ENCODE data around the gene IGF2R. TPM values are rescaled to one million over a fixed set of nuclear protein-coding genes. Genes with fewer than 3 reads are reported as not detected.

IGF2R gene
- total and polyA plus RNA-seq, 2 experiments from 2014 or later: 61.2 to 132 TPM

DNA sequence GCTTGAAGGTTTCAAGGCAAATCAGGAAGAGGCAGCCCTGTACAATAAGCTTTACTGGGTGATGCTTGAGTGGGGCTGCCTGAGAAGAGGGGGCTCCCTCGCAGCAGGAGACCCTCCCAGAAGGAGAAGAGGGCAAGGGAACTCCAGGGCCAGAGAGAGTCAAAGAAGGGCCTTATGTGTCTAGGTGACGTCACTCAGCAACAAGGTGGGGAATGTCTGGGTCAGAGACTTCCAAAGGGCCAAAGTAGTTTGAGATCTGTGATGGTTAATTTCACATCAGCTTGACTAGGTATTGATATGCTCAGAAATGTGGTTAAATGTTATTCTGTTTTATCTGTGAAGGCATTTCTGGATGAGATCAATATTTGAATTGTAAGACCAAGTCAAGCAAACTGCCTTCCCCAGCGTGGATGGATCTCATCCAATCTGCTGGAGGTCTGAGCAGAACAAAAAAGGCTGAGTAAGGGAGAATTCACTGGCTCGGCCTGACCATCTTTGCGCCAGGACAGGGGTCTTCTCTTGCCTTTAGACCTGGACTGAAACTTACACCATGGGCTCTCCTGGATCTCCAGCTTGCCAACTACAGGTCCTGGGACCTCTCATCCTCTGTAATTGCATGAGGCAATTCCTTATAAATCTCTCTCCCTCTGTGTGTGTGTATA lies 42.2 kb upstream of the IGF2R start:
- no peak overlapping the region for H3K4me2 ChIP-seq
- H3K4me3 ChIP-seq: no peak overlapping the region
- H3K27me3 ChIP-seq: no peaks in the 10 kb centered on the region
- no peaks in the 10 kb centered on the region for H3K9me3 ChIP-seq (ENCODE audit: low read depth)
- no peak for TF ChIP-seq EZH2phosphoT487 (IDR thresholded peaks at IDR 0.05; ENCODE audit: low read depth, severe bottlenecking, unreplicated experiment)
- TF ChIP-seq EZH2 (IDR thresholded peaks at IDR 0.05; ENCODE audit: borderline replicate concordance): no peak
- TF ChIP-seq, protein P1, sequence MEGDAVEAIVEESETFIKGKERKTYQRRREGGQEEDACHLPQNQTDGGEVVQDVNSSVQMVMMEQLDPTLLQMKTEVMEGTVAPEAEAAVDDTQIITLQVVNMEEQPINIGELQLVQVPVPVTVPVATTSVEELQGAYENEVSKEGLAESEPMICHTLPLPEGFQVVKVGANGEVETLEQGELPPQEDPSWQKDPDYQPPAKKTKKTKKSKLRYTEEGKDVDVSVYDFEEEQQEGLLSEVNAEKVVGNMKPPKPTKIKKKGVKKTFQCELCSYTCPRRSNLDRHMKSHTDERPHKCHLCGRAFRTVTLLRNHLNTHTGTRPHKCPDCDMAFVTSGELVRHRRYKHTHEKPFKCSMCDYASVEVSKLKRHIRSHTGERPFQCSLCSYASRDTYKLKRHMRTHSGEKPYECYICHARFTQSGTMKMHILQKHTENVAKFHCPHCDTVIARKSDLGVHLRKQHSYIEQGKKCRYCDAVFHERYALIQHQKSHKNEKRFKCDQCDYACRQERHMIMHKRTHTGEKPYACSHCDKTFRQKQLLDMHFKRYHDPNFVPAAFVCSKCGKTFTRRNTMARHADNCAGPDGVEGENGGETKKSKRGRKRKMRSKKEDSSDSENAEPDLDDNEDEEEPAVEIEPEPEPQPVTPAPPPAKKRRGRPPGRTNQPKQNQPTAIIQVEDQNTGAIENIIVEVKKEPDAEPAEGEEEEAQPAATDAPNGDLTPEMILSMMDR (IDR thresholded peaks at IDR 0.05; ENCODE audit: poor library complexity): no peak
- H3K36me3 ChIP-seq (replicated peaks; ENCODE audit: insufficient read depth, low read depth): no peaks in the 10 kb centered on the region
- DNase-seq (ENCODE audit: low spot score): no peak
- H3K79me2 ChIP-seq: no peaks in the 10 kb centered on the region
- no peaks in the 10 kb centered on the region for H3K4me1 ChIP-seq (ENCODE audit: insufficient read depth)
- H2AFZ ChIP-seq: no peak overlapping the region
- no peaks in the 10 kb centered on the region for H3K9me2 ChIP-seq (replicated peaks; ENCODE audit: insufficient read depth)
- no peaks in the 10 kb centered on the region for H4K20me1 ChIP-seq (ENCODE audit: insufficient read depth, poor library complexity, severe bottlenecking)
- H3K27ac ChIP-seq: no peak overlapping the region
- 87% methylated on average over 5 of the region's 5 CpGs for WGBS (ENCODE audit: low lambda C conversion rate, missing lambda C conversion rate)

DNA sequence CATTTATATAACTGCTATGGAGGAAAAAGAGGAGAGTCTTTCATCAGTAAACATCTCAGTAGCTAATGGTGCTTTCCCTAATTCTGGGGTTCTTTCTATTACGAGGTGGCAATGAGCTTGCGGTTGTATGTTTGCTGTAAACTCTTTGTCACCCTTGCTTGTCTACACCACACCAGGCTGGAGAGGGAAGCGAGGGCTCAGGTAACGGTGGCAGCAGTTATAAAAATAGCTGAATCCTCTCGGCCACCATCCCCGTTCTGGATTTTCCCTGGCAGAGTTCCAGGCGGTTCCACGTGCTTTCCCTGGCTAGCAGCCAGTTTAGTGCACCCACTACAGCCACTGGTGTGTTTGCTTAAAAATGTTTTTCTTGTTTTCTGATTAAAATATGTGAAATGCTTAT lies 39.1 kb upstream of the IGF2R start:
- Histone ChIP-seq H3K9me3 (ENCODE audit: low read depth) (no peaks in the 10 kb centered on the region), H3K4me3 (no peak overlapping the region), H2AFZ (no peak overlapping the region), H4K20me1 (ENCODE audit: insufficient read depth, poor library complexity, severe bottlenecking) (no peaks in the 10 kb centered on the region), H3K79me2 (no peaks in the 10 kb centered on the region), H3K27ac (no peak overlapping the region), H3K4me2 (no peak overlapping the region), H3K27me3 (no peaks in the 10 kb centered on the region), H3K36me3 (replicated peaks; ENCODE audit: insufficient read depth, low read depth) (no peaks in the 10 kb centered on the region), H3K4me1 (ENCODE audit: insufficient read depth) (no peaks in the 10 kb centered on the region), H3K9me2 (replicated peaks; ENCODE audit: insufficient read depth) (no peaks in the 10 kb centered on the region)
- 48% methylated on average over 8 of the region's 8 CpGs for WGBS (ENCODE audit: low lambda C conversion rate, missing lambda C conversion rate)
- TF ChIP-seq EZH2phosphoT487 (IDR thresholded peaks at IDR 0.05; ENCODE audit: low read depth, severe bottlenecking, unreplicated experiment) (no peak), EZH2 (IDR thresholded peaks at IDR 0.05; ENCODE audit: borderline replicate concordance) (no peak)
- TF ChIP-seq, protein P1 (IDR thresholded peaks at IDR 0.05; ENCODE audit: poor library complexity): no peak
- peak; percentile 30 for DNase-seq (ENCODE audit: low spot score)

DNA sequence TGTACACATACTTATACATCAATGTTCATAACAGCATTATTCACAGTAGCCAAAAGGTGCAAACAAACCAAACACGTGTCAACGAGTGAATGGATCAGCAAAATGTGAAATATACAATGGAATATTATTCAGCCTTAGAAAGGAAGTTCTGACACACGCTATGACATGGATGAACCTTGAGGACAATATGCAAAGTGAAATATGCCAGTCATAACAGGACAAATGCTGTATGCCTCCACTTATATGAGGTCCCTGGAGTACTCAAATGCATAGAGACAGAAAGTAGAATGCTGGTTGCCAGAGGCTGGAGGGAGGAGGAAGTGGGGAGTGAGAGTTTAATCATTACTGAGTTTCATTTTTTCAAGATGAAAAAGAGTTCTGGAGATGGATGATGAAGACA lies 37.8 kb upstream of the IGF2R start:
- Histone ChIP-seq H2AFZ (no peak overlapping the region), H3K9me2 (replicated peaks; ENCODE audit: insufficient read depth) (no peaks in the 10 kb centered on the region), H4K20me1 (ENCODE audit: insufficient read depth, poor library complexity, severe bottlenecking) (no peaks in the 10 kb centered on the region), H3K27me3 (no peaks in the 10 kb centered on the region), H3K9me3 (ENCODE audit: low read depth) (no peaks in the 10 kb centered on the region), H3K79me2 (no peaks in the 10 kb centered on the region), H3K36me3 (replicated peaks; ENCODE audit: insufficient read depth, low read depth) (no peaks in the 10 kb centered on the region), H3K4me1 (ENCODE audit: insufficient read depth) (no peaks in the 10 kb centered on the region), H3K4me3 (no peak overlapping the region), H3K27ac (no peak overlapping the region), H3K4me2 (no peak overlapping the region)
- WGBS (ENCODE audit: low lambda C conversion rate, missing lambda C conversion rate): 87% methylated on average over 3 of the region's 3 CpGs
- DNase-seq (ENCODE audit: low spot score): no peak
- TF ChIP-seq, protein P1 (IDR thresholded peaks at IDR 0.05; ENCODE audit: poor library complexity): no peak
- no peak for TF ChIP-seq EZH2phosphoT487 (IDR thresholded peaks at IDR 0.05; ENCODE audit: low read depth, severe bottlenecking, unreplicated experiment)
- TF ChIP-seq EZH2 (IDR thresholded peaks at IDR 0.05; ENCODE audit: borderline replicate concordance): no peak
